Retina (tissue), 1 donor: ENCODE measurements around the gene CD177.
"Not testable (repeated sequence)": the region's sequence is repeated elsewhere in the genome, so short reads cannot be mapped to it uniquely, and the experiment has no call there.

Experiments used
- DNase-seq: peaks from one replicate; pipeline ENCODE4 v3.0.0-alpha.2; 2016

CD177 gene

GRCh38 chr19:43332058-43332922 is 21.2 kb upstream of the CD177 start:
- DNase-seq: no peak

- not testable (repeated sequence) for DNase-seq
Observed at GRCh38 chr19:43336508-43336907, 17.0 kb upstream of the CD177 start.

GRCh38 chr19:43337737-43338136 is 15.7 kb upstream of the CD177 start:
- DNase-seq: no peak

- DNase-seq: no peak
Observed at GRCh38 chr19:43338530-43338929, 15.0 kb upstream of the CD177 start.

GRCh38 chr19:43339243-43339930 is 14.1 kb upstream of the CD177 start:
- not testable (repeated sequence) for DNase-seq

GRCh38 chr19:43340101-43340500 is 13.4 kb upstream of the CD177 start:
- not testable (repeated sequence) for DNase-seq

GRCh38 chr19:43341098-43341497 is 12.4 kb upstream of the CD177 start:
- DNase-seq: not testable (repeated sequence)

GRCh38 chr19:43342104-43342503 is 11.4 kb upstream of the CD177 start:
- not testable (repeated sequence) for DNase-seq

GRCh38 chr19:43344347-43344925 is 9.1 kb upstream of the CD177 start:
- DNase-seq: not testable (repeated sequence)

- not testable (repeated sequence) for DNase-seq
Observed at GRCh38 chr19:43349813-43350212, 3.7 kb upstream of the CD177 start.

GRCh38 chr19:43351998-43352746 is 1.3 kb upstream of the CD177 start:
- no peak for DNase-seq

GRCh38 chr19:43354305-43354627 is 780 bp downstream of the CD177 start:
- peak; percentile 55 for DNase-seq

- not testable (repeated sequence) for DNase-seq
Observed at GRCh38 chr19:43356749-43357148, 3.3 kb downstream of the CD177 start.

GRCh38 chr19:43362179-43362578 is 8.7 kb downstream of the CD177 start:
- no peak for DNase-seq

GRCh38 chr19:43362745-43363144 is 9.3 kb downstream of the CD177 start:
- DNase-seq: no peak

- DNase-seq: not testable (repeated sequence)
Observed at GRCh38 chr19:43365677-43366076, 12.2 kb downstream of the CD177 start.

- DNase-seq: no peak
Observed at GRCh38 chr19:43367822-43368221, 14.3 kb downstream of the CD177 start.

- not testable (repeated sequence) for DNase-seq
Observed at GRCh38 chr19:43368897-43369296, 15.4 kb downstream of the CD177 start.

- DNase-seq: no peak
Observed at GRCh38 chr19:43371909-43372308, 18.4 kb downstream of the CD177 start.

GRCh38 chr19:43372462-43372861 is 19.0 kb downstream of the CD177 start:
- no peak for DNase-seq

GRCh38 chr19:43377624-43378023 is 24.1 kb downstream of the CD177 start:
- not testable (repeated sequence) for DNase-seq

- DNase-seq: no peak
Observed at GRCh38 chr19:43380008-43380407, 26.5 kb downstream of the CD177 start.

GRCh38 chr19:43380771-43381386 is 27.4 kb downstream of the CD177 start:
- DNase-seq: no peak
